ENCODE measurements around the gene PDE6G.

Gene PDE6G

GRCh38 chr17:81607431-81607830 lies 48.9 kb downstream of the PDE6G start:
- no peak for TF ChIP-seq CTCF (IDR thresholded peaks at IDR 0.05; ENCODE audit: poor library complexity, severe bottlenecking)
- H3K27ac ChIP-seq (ENCODE audit: poor library complexity, severe bottlenecking): no peak overlapping the region
- H3K36me3 ChIP-seq (ENCODE audit: low read depth): peaks cover 87% of the 10 kb centered on the region
- H3K9me3 ChIP-seq (ENCODE audit: severe bottlenecking): no peaks in the 10 kb centered on the region
- DNase-seq (ENCODE audit: low spot score): no peak
- ATAC-seq (ENCODE audit: low read depth): no peak
- no peaks in the 10 kb centered on the region for H3K4me1 ChIP-seq (ENCODE audit: insufficient read depth, poor library complexity, severe bottlenecking)
- H3K4me3 ChIP-seq (ENCODE audit: severe bottlenecking): no peak overlapping the region
- no peaks in the 10 kb centered on the region for H3K27me3 ChIP-seq (ENCODE audit: insufficient read depth, poor library complexity, severe bottlenecking)

- ATAC-seq (ENCODE audit: low read depth) (no peak), DNase-seq (ENCODE audit: low spot score) (no peak)
- H3K4me3 ChIP-seq (ENCODE audit: severe bottlenecking): no peak overlapping the region
- peaks cover 99% of the 10 kb centered on the region for H3K36me3 ChIP-seq (ENCODE audit: low read depth)
- no peaks in the 10 kb centered on the region for H3K4me1 ChIP-seq (ENCODE audit: insufficient read depth, poor library complexity, severe bottlenecking)
- H3K9me3 ChIP-seq (ENCODE audit: severe bottlenecking): no peaks in the 10 kb centered on the region
- H3K27ac ChIP-seq (ENCODE audit: poor library complexity, severe bottlenecking): no peak overlapping the region
- no peak for TF ChIP-seq CTCF (IDR thresholded peaks at IDR 0.05; ENCODE audit: poor library complexity, severe bottlenecking)
- no peaks in the 10 kb centered on the region for H3K27me3 ChIP-seq (ENCODE audit: insufficient read depth, poor library complexity, severe bottlenecking)
These were observed 52.3 kb downstream of the PDE6G start for GRCh38 chr17:81603846-81604610.

DNA sequence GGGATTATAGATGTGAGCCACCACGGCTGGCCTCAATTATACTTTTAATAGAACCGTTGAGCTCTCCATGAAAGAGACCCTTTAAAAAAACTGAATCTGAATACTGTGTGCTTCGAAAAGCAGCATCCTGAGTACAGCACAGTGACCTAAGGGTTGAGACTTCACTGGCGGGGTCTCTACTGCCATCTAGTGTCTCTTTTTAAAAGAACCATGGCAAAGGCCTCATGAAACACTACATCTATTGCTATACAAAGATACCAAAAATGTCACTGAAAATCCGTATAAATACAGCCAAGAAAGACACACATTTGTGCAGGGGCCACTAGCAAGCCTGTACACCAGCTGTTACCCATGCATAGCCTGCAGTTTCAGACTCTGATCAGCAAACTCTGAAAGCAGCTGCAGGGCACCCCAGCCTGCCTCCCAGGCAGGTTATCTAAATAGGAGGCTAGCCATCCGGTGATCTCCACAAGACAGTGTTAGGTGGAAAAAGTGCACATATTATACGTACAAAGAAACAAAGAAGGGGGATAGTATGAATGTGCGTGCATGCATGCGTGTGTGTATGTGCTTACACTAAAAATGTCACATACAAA lies 54.7 kb downstream of the PDE6G start:
- H3K4me3 ChIP-seq (ENCODE audit: severe bottlenecking): no peak overlapping the region
- TF ChIP-seq CTCF (IDR thresholded peaks at IDR 0.05; ENCODE audit: poor library complexity, severe bottlenecking): peak; percentile 92
- DNase-seq (ENCODE audit: low spot score) (no peak), ATAC-seq (ENCODE audit: low read depth) (peak; percentile 92)
- no peak overlapping the region for H3K27ac ChIP-seq (ENCODE audit: poor library complexity, severe bottlenecking)
- H3K9me3 ChIP-seq (ENCODE audit: severe bottlenecking): no peaks in the 10 kb centered on the region
- H3K36me3 ChIP-seq (ENCODE audit: low read depth): peaks cover 99% of the 10 kb centered on the region
- H3K4me1 ChIP-seq (ENCODE audit: insufficient read depth, poor library complexity, severe bottlenecking): no peaks in the 10 kb centered on the region
- no peaks in the 10 kb centered on the region for H3K27me3 ChIP-seq (ENCODE audit: insufficient read depth, poor library complexity, severe bottlenecking)
